NOMO-1 treated with DMSO at 0.1 percent for 48 hours (cell line): ENCODE data around the gene KIAA1958.
"Not testable (repeated sequence)": the region's sequence is repeated elsewhere in the genome, so short reads cannot be mapped to it uniquely, and the experiment has no call there.

ENCODE experiments used
- DNase-seq: peaks from one replicate; lab custom pipeline; 2025; ENCODE audit not compliant: unreplicated experiment; lab: John Stamatoyannopoulos, UW

Gene KIAA1958

DNA sequence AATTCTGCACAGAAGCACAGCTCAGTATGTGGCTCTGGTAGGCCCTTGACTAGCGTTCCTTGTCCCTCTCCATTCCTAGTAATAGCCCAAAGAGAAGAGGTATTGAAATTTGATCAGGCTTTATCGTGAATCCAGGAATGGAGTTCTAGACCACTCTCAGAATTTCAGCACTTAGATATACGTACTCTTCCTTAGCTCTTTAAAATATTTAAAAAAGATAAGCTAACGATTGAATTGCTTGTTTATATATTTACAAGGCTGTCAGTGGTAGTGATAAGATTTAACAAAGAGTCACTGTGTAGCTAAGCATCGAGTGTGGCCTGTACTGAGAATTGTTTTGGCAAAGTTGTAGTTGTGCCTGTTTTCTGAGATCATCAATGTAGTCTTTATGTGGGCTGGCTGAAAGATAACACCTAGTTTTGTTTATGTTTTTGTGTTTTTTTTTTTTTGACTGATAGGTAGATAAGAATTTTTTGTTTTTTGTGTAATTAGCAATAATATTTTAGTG lies 2.5 kb downstream of the KIAA1958 start:
- no peak for DNase-seq

DNA sequence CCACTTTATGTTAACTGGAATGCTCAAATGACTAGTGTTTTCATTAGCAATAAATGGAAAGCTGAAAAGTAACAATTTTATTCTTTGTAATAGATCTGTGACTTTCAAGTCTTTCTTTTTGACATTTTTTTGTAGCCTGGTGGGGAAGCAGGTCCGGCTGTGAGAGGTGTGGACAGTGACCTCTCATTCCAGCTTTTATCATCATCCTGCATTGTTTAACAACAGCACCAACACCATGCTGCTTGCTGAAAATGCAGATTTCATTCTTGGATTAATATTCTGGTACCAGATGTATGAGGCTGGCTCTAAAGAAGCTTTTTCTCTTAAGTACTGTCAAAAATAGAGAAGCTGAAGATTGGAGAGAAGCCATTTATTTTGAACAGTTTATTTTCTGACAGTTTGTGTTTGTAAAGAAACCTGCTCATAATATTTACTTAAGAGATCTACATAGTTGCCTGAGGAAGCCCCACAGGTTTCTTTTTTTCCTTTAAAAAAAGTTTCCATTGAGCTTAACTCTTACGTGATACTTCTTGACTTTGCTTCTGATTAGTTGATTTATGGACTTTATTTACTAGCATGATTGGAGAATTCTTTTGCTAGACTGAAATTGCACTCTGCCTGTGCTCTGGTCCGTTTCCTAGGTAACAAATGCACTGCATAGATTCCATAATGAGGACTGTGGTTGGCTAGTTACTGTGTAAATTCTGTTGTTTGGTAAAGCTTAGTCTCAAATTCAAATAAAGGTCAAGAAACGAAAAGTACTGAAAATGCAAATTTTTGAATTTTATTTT lies 3.4 kb downstream of the KIAA1958 start:
- DNase-seq = no peak

DNA sequence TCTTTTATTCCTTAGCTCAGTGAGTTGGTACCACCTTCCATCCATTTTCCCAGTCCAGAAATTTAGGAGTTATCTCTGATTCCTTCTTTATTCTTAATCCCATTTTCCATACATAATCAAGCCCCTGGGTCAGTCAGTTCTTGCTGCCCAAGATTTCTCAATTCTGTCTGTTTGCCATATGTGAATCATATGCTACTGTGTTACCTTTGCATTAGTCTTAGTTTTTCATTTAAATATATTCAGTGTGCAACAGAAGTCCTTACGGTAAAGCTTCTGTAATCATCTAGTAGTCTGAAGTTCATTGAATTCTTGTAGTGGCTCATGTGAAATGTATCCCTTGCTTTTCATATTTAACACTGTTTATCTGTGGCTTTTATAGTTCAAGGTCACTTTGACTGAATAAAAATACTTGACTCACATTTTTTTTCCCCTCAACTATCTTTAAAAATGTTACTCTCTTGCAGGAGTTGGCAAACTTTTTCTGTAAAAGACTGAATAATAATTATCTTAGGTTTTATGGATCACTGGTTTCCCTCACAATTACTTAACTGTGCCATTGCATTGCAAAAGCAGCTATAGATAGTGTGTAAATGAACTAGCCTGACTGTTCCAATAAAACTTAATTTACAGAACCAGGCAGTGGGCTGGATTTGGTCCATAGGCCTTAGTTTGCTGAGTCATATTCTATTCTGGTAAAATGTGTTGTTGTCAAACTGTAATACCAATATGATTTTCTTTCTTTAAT lies 6.9 kb downstream of the KIAA1958 start:
- DNase-seq = no peak

DNA sequence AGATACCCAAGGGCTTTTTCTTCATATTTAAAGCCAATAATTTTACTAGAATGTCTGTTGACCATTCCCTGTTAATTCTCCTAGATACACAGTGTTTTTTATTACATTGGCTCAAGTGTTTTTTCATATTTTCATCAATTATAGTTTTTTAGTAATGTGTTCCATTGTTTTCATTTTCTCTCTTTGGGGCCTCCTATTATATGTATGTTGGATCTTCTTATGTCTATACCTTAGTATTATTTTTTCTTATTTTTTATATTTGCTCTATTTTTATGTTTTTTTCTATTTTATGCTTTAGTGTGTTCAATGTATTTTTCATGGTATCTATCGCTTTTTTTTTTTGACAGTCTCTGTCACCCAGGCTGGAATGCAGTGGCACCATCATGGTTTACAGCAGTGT lies 7.5 kb downstream of the KIAA1958 start:
- DNase-seq = no peak

DNA sequence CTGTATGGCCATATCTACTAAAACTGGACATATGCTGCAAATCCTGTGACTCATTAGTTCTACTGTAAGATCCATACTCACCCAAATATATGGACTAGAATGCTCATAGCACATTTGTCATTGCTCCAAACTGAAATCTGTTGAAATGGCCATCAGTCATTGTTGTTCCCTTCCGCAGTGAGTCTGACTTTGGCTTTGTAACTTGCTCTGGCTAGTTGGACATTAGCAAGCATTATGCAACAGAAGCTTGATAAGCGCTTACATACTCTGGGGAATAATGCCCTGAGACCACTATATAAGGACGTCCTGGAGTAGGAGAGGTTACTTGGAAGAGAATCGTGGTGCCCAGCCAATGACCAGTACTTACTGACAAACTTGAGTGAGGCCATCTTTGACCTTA lies 9.0 kb downstream of the KIAA1958 start:
- peak; percentile 58 for DNase-seq

DNA sequence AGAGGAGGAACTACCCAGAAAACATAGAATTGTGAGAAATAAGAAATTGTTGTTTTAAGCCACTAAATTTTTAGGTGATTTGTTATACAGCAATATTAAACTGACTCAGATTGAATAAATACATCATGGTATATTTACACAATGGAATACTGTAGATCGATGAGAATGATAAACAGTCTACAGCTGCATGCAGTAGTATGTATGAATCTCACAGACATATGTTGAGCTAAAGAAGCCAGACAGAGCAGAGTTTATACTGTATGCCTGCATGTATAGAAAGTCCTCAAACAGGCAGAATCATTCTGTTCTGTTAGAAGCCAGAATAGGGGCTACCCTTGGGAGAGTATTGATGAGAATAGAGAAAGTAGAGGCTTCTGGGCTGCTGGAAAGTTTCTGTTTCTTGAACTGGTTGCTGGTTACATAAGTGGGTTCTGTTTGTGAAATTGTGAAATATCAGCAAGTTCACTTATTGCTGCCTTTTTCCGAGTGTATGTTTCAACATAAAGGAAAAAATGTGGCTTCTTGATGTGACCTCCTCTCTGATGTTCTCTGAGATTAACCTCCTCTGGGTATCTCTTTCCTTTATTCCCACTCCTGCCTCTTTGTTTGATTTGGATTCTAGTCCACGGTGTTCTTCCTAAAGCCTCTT lies 9.6 kb downstream of the KIAA1958 start:
- DNase-seq = peak; percentile 82

DNA sequence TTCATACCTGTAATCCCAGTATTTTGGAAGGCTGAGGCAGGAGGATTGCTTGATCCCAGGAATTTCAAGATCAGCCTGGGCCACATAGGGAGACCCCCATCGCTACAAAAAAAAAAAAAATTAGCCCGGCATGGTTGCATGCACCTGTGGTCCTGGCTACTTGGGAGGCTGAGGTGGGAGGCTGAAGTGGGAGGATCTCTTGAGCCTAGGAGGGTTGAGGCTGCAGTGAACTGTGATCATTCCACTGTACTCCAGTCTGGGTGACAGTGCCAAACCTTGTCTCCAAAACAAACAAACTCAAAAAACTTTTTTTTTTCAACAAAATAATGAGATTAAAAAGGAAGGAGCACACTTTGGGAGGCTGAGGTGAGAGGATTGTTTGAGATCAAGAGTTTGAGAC lies 14.2 kb downstream of the KIAA1958 start:
- DNase-seq = no peak

DNA sequence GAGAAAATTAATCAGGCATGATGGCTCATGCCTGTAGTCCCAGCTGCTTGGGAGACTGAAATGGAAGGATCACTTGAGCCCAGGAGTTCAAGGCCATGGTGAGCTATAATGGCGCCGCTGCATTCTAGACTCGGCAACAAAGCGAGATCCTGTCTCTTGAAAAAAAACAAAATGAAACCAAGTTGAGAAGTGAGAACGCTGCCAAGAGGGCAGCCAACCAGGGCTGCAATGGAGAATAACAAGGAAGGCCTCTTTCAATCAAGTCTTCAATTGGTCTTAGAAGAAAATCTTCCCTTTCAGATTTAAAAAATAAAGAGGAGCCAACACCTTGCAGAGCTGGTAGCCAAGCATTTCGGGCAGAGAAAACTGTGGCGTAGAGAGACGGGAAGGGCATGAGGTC lies 14.7 kb downstream of the KIAA1958 start:
- no peak for DNase-seq

DNA sequence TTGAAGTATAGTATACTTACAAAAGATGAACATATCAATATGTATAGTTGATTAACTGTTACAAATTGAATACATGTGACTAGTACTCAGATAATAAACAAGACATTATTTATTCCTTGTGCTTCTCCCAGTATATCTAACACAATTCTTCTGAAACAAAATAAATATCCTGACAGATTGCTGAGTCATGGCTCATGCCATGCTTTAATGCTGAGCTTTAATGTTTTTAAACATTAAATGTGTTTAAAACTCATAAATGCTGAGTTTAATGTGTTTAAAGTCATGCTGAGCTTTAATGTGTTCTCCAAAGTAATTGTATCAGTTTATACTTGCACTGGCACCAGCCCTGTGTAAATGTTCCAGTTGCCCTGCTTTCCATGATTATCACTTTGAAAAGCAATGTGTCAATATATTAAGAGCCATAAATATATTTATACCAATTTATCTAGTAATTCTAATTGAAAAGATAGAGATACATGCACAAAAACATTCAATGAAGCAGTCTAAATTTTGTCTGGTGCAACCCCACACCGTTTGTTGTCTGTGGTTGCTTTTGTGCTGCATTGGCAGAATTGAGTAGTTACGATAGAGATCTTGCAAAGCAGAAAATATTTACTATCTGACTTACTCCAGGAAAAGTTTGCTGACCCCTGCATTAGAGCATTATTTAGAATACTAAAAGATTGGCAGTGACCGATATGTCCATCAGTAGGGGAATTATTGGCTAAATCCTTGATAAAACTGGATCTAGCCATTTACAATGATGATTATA lies 15.7 kb downstream of the KIAA1958 start:
- DNase-seq = no peak

DNA sequence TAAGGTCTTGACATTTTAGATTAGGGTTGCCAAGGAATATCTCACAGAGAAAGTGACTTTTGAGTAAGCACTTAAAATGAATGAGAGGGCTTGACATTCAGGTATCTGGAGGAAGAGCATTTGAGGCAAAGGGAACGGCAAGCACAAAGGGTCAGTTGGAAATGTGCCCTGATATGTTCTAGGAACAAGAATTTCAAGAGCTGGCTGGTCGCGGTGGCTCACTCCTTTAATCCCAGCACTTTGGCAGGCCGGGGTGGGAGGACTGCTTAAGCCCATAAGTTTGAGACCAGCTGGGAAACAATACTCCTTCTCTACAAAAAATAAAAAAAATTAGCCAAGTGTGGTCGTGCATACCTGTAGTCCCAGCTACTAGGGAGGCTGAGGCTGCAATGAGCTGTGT lies 16.5 kb downstream of the KIAA1958 start:
- no peak for DNase-seq

DNA sequence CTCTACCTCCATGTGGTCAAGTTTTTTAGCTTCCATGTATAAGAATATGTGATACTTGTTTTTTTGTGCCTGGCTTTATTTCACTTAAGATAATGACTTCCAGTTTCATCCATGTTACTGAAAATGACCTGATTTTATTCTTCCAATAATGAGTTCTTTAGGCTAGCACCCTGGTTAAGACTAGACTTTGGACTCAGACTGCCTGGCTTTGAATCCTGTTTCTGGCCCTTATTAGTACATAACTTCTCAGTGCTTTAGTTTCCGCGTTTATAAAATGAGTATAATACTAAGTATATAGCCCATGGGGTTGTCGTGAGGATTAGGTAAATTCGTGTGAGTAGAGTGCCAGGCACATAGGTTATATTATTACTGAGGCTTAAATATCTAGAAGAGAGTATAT lies 18.5 kb downstream of the KIAA1958 start:
- DNase-seq = no peak

DNA sequence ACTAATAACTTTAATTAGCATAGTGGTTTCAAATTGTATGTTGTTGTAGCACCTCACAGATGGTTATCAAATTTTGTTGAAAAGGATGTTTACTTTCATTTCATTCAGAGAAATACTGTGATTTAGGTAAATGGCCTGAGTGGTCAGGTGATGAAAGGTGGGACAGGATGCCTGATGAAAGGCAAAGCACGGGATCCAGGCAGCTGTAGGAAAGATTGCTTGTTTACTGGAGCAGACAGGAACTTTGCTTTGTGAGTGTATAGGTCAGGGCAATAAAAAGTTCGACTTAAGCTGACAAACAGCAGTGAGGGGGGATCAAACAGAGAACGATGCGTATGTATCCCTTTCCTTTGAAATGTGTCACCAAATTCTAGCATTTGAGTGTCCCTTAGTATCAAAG lies 19.0 kb downstream of the KIAA1958 start:
- DNase-seq = no peak

DNA sequence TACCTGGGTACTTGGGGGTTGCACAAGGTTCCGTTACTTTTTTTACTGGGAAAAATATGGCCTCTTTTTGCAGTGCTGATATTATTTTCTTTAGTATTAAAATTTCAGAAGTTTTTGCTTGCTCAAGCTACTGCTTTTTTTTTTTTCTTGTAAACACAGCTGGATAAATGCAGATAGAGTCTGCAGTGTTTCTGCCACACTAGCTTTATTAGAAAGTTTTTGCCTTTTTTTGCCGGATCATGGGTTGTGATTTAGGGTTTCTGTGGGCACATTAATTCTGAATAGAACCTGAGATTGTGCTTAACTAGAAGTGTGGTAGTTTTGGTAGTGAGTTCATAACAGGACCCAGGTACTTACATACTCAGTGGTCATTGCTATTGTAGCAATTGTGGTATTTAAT lies 19.9 kb downstream of the KIAA1958 start:
- DNase-seq = no peak

DNA sequence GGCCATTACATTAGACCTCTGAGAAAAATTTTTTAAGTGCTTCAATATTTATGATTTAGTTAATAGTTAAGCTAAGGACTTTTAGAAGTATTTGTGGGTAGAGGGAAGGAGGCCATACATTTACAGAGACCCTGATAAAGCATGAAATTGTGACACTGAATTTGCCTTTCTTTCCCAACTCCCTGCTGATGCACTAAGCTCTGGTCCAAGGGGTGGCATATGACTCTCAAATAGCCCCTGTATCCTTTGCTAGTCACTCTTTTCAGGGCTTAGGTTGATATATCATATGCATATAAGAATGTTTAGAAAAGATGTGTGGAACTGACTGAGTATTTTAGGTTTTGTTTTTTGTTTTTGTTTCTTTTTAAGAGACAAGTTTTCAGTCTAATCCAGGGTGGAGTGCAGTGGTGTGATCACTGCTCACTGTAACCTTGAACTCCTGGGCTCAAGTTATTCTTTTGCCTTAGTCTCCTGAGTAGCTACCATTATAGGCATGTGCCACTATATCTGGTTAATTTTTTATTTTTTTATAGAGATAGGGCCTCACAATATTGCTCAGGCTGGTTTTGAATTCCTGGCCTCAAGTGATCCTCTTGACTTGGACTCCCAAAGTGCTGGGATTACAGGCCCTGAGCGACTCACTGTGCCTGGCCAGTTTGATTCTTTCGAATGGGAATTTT lies 20.5 kb downstream of the KIAA1958 start:
- no peak for DNase-seq

DNA sequence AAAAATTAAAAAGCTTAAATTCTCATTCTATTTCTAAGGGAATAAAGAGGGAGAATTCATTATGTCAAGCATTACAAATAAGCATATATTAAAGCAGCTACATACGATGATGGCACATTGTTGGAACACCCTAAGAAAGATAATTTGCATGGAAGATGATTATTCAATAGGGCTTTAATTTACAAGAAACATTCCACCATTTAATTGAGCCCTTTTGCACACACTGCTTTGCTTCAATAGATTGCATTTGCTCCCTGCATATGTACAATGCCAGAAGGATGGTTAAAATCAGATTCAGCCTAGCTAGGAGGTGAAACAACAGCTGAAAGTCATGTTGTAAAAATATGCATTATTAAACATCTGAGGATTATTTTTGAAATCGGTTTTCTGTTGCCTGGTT lies 21.8 kb downstream of the KIAA1958 start:
- no peak for DNase-seq

DNA sequence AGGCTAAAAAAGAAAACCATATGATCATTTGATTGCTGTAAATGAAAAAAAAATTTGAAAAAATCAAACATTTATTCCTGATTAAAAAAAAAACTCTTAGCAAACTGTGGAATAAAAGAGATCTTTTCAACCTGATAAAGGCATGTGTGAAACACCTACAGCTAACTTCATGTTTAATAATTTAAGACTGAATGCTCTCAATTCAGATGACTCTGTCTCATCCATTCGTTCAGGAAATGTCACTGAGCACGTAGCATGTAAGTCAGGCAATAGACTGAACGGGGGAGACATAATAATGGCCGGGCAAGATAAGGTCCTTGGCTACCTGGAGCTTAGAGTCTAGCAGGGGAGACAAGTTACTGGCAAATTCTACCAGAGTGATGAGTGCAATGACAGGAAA lies 25.8 kb downstream of the KIAA1958 start:
- not testable (repeated sequence) for DNase-seq

DNA sequence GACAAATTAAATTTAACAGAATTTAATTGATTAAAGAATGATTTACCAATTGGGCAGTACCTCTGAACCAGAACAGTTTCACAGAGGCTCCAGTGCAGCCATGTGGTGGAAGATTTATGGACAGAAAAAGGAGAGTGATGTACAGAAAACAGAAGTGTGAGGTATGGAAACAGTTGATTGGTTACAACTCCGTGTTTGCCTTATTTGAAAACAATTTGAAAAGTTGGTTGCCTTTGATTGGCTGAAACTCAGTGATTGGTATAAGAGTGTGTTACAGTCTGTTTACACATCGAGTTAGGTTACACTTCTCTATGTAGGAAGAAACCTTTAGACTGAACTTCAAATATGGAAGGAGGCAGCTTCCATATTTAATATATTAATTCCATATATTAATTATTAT lies 30.1 kb downstream of the KIAA1958 start:
- DNase-seq = no peak

DNA sequence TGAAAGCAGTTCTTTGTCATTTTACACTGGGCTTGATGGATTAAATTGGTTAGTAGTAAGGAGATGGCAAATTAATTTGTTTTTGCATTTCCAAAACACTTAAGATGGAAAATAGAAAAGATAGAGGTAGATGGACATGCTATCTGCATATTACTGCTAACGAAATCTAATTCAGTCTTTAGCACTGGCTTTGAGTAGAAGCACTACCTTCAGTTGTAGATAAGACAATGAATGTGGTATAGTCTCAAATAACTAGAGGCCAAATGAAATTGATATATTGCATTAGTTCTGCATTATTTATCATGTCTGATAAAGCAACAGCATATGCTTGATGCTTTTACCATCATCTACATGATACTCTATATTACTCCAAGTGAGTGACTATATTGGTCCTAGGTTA lies 33.4 kb downstream of the KIAA1958 start:
- no peak for DNase-seq

DNA sequence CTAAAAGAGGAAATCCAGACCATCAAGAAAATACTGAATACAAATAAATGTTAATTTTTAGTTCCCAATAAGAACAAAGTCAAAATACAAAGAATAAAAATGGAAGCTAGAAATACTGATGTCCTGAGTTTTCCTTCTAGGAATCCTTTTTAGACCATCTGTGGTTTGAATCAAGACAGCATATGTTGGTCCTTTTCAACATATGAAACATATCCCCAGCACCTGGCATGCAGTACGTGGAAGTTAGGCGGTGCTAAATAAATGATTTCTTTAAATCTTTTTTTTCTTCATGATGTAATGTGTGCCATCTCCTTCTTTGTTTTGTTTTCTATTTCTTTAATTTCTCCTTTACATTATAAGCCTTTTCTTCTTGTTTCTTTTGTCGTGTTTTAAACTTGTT lies 34.0 kb downstream of the KIAA1958 start:
- DNase-seq = no peak

DNA sequence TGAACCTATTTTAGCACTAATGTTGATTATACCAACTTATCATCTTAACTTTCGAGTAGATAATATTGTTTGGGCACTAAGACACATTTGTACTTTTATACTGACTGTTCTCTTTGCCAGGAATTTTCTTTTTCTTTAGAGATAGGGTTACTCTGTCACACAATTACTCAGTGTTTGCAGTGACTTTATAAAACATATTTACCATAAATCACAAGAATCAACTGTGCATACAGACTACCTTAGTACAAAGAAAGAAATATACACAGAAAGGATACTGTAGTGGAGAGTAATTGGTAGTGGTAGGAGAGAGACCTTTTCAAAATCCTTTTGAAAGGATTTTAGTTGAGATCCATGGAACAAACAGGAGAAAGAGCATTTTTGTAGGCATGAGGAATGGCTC lies 40.3 kb downstream of the KIAA1958 start:
- no peak for DNase-seq

DNA sequence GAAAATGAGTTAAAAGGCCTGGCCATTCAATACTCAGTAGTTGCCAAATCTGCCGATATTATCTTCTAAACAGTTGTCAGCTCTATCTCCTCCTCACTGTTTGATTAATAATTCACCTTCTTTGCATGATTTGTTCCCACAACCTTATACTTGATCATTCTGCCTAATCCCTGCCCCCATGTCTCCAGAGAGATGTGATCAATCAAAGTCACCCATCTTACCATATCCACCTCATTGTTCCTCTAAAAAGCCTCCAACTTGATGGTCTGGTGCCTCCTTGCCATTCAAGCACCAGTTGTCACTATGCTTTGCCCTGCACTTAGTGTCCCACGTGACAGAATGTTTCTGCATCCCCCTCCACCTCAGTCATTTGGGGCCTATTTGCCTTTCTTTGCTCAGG lies 41.3 kb downstream of the KIAA1958 start:
- no peak for DNase-seq
